Liver (tissue), 9 donors: Measurements from ENCODE around the gene REXO1. TPM values are rescaled to one million over a fixed set of nuclear protein-coding genes. Genes with fewer than 3 reads are reported as not detected.

Experiments used
- DNase-seq: peaks from one replicate; pipeline ENCODE4 v3.0.0-alpha.2; 2017; ENCODE audit warnings: low spot score
- H3K27ac ChIP-seq, 2 donors: one replicate each; pipeline ENCODE4 v1.7.0; 2013; ENCODE audit warnings: inconsistent platforms in 2 of 2, low read length in 2 of 2, control low read depth in 1 of 2, low read depth in 1 of 2, mild to moderate bottlenecking in 1 of 2
- H3K27me3 ChIP-seq, 4 donors: one replicate each; pipeline versions ENCODE4 v1.6.1 to v1.7.0; 2013; ENCODE audit warnings: low read length in 3 of 4, inconsistent platforms in 1 of 4, mild to moderate bottlenecking in 1 of 4, moderate library complexity in 1 of 4; ENCODE audit not compliant: control insufficient read depth in 4 of 4, insufficient read depth in 4 of 4
- H3K36me3 ChIP-seq, 4 donors: one replicate each; pipeline versions ENCODE4 v1.6.1 to v1.7.0; 2013; ENCODE audit warnings: low read length in 3 of 4, mild to moderate bottlenecking in 3 of 4, low read depth in 1 of 4, moderate library complexity in 1 of 4; ENCODE audit not compliant: control insufficient read depth in 4 of 4, insufficient read depth in 3 of 4
- H3K4me1 ChIP-seq, 4 donors: one replicate each; pipeline versions ENCODE4 v1.6.1 to v1.7.0; 2013; ENCODE audit warnings: low read length in 3 of 4, mild to moderate bottlenecking in 3 of 4, moderate library complexity in 1 of 4; ENCODE audit not compliant: control insufficient read depth in 4 of 4, insufficient read depth in 4 of 4
- H3K4me3 ChIP-seq, 3 donors: one replicate each; pipeline versions ENCODE4 v1.6.1 to v1.7.0; 2013; ENCODE audit warnings: low read length in 3 of 3, control low read depth in 1 of 3, low read depth in 1 of 3, mild to moderate bottlenecking in 1 of 3
- H3K9ac ChIP-seq, 2 donors: one replicate each; pipeline ENCODE4 v1.7.0; 2013; ENCODE audit warnings: low read length in 2 of 2, mild to moderate bottlenecking in 2 of 2, moderate library complexity in 2 of 2, control low read depth in 1 of 2, low read depth in 1 of 2
- H3K9me3 ChIP-seq, 4 donors: one replicate each; pipeline versions ENCODE4 v1.6.1 to v1.7.0; 2013; ENCODE audit warnings: low read length in 3 of 4; ENCODE audit not compliant: control insufficient read depth in 4 of 4
- EGR1 ChIP-seq, 2 donors: IDR thresholded peaks; 2 replicates each; pipeline ENCODE4 v1.6.1; 2016 to 2018; ENCODE audit warnings: antibody characterized with exemption in 2 of 2, low read depth in 2 of 2
- FOXA1 ChIP-seq: IDR thresholded peaks from 2 replicates; pipeline ENCODE4 v1.6.1; 2016; ENCODE audit warnings: antibody characterized with exemption
- FOXA2 ChIP-seq: IDR thresholded peaks from 2 replicates; pipeline ENCODE4 v1.6.1; 2016; ENCODE audit warnings: antibody characterized with exemption
- GABPA ChIP-seq, 2 donors: IDR thresholded peaks in 1 of 2; conservative IDR thresholded peaks in 1 of 2; 2 replicates each; pipeline ENCODE4 v1.6.1; 2016; ENCODE audit warnings: antibody characterized with exemption in 2 of 2, mild to moderate bottlenecking in 1 of 2, moderate library complexity in 1 of 2
- HNF4A ChIP-seq, 2 donors: conservative IDR thresholded peaks; 2 replicates each; pipeline ENCODE4 v1.6.1; 2016; ENCODE audit warnings: antibody characterized with exemption in 2 of 2, mild to moderate bottlenecking in 2 of 2
- HNF4G ChIP-seq: IDR thresholded peaks from 2 replicates; pipeline ENCODE4 v1.6.1; 2016; ENCODE audit warnings: antibody characterized with exemption
- JUND ChIP-seq, 2 donors: IDR thresholded peaks; 2 replicates each; pipeline ENCODE4 v1.6.1; 2016; ENCODE audit warnings: antibody characterized with exemption in 2 of 2
- NR2F2 ChIP-seq: IDR thresholded peaks from 2 replicates; pipeline ENCODE4 v1.6.1; 2016; ENCODE audit warnings: antibody characterized with exemption
- RAD21 ChIP-seq, 2 donors: IDR thresholded peaks; 2 replicates each; pipeline ENCODE4 v1.6.1; 2016; ENCODE audit warnings: antibody characterized with exemption in 2 of 2, mild to moderate bottlenecking in 2 of 2
- RXRA ChIP-seq, 2 donors: IDR thresholded peaks; 2 replicates each; pipeline ENCODE4 v1.6.1; 2017 to 2018; ENCODE audit warnings: antibody characterized with exemption in 2 of 2, mild to moderate bottlenecking in 1 of 2
- SP1 ChIP-seq: IDR thresholded peaks from 2 replicates; pipeline ENCODE4 v1.6.1; 2018; ENCODE audit warnings: antibody characterized with exemption, mild to moderate bottlenecking
- TAF1 ChIP-seq: conservative IDR thresholded peaks from 2 replicates; pipeline ENCODE4 v1.6.1; 2016; ENCODE audit warnings: antibody characterized with exemption, mild to moderate bottlenecking
- YY1 ChIP-seq: IDR thresholded peaks from 2 replicates; pipeline ENCODE4 v1.6.1; 2016; ENCODE audit warnings: antibody characterized with exemption, mild to moderate bottlenecking
- WGBS: extraction: QIAGEN DNeasy Blood & Tissue Kit; methylation state at CpG from one replicate; pipeline ENCODE4 v1.1.7; 2013; 5-methylcytosine and 5-hydroxymethylcytosine counted together
- polyA plus RNA-seq, 2 donors: library from polyadenylated mRNA; stranded (reverse) in 1 of 2; unstranded in 1 of 2; fragments of 200-250 nt in 1 of 2; fragments of >200 nt in 1 of 2; fragmentation: Nextera tagmentation in 1 of 2; extraction: Ambion mirVana in 1 of 2; gene quantifications; one replicate each; pipeline versions ENCODE4 v1.2.1 to v1.2.3, GENCODE V29; 2013 to 2015
- total RNA-seq, 2 donors: library from RNA; depleted of rRNA; stranded (reverse); fragments of >200 nt; gene quantifications; one replicate each; pipeline ENCODE4 v1.2.3, GENCODE V29; 2014
- TF ChIP-seq, protein P1 (sequence below): IDR thresholded peaks from 2 replicates; pipeline ENCODE4 v1.6.1; 2016; ENCODE audit warnings: antibody characterized with exemption
- TF ChIP-seq, protein P2 (sequence below): IDR thresholded peaks from 2 replicates; pipeline ENCODE4 v1.6.1; 2016; ENCODE audit warnings: antibody characterized with exemption
- TF ChIP-seq, protein P3 (sequence below): fragments of 150-350 bp; IDR thresholded peaks from 2 replicates; pipeline ENCODE4 v1.5.1; 2017; ENCODE audit warnings: improper control_type of control experiment, low read depth, low read length; ENCODE audit not compliant: missing input control
- TF ChIP-seq, protein P4 (sequence below): IDR thresholded peaks from 2 replicates; pipeline ENCODE4 v1.6.1; 2016; ENCODE audit warnings: antibody characterized with exemption
- TF ChIP-seq, protein P5 (sequence below): IDR thresholded peaks from 2 replicates; pipeline ENCODE4 v1.6.1; 2016; ENCODE audit warnings: antibody characterized with exemption, mild to moderate bottlenecking
- donor health status: healthy.
- donor health status: healthy.
- donor health status: healthy.
- donor health status: healthy.
- donor health status: healthy.

Gene REXO1
- total and polyA plus RNA-seq, 4 donors: 2.0 to 11.5 (median 9.2) TPM

DNA sequence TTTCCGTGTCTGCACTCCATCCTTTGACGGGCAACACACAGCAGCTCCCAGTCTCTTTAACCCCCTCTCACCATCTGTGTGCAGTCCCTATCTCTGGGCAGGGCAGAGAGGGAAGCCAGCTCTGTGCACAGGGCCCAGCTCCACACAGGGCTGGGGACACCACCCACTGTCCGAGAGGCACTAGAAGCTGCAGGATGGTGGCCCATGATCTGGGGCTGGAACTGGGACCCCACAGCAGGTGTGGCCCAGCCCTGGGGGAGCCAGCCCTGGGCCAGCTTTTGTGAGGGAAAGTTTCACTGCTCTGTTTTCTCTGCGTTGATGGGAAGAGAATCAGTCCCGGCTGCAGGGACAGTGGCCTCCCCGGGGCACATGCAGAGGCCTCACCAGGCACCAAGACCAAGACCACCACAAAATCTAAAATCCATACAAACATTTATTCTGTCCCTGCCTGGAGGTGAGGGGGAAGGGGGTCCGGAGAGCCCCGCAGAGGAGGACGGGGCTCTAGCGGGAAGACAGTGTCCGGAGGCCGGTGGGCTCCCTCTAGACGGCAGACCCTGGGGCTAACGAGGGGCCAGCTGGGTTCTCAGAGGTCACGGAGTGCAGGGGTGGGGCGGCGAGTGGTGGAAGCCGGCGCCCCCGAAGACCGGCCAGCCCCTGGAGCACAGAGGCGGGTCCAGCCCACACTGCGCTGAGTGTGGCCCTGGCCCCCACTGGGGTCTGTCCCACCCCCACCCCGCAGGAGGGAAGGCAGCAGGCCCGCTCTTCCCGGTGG is 33.3 kb downstream of the REXO1 start:
- H3K27ac ChIP-seq: no peak overlapping the region
- H3K36me3 ChIP-seq: peaks cover 14 to 44% (median 29%) of the 10 kb centered on the region in 4 donors
- DNase-seq: no peak
- H3K9me3 ChIP-seq: no peaks in the 10 kb centered on the region
- H3K27me3 ChIP-seq: no peaks in the 10 kb centered on the region
- H3K4me3 ChIP-seq: no peak overlapping the region
- H3K9ac ChIP-seq: no peak overlapping the region
- WGBS: 91% methylated on average over 26 of the region's 26 CpGs
- TF ChIP-seq FOXA2 (no peak), GABPA (IDR thresholded peaks at IDR 0.05 in 1 of 2, conservative IDR thresholded peaks at IDR 0.05 in 1 of 2) (no peak), NR2F2 (no peak), HNF4G (no peak)
- TF ChIP-seq, protein P1, sequence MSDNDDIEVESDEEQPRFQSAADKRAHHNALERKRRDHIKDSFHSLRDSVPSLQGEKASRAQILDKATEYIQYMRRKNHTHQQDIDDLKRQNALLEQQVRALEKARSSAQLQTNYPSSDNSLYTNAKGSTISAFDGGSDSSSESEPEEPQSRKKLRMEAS: no peak
- peaks cover 4 to 22% (median 8%) of the 10 kb centered on the region in 4 donors for H3K4me1 ChIP-seq

DNA sequence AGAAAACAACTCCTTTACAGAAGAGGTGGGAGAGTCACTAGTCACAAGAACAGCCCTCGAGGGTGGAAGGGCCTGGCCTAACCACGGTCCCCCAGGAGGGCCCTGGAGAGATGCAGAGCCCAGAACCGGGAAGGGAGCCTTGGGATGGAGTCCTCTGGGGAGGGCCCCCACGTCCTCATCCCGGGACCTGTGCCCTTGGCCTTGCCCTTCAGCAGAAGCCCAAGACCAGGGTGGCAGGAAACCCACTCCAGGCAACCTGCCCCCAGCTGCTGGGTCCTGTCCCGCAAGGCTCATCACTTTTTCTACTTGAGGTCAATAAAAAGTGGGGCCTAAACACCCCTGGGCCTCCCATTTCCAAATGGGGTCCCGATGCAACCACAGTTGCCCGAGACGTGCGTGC is 33.9 kb downstream of the REXO1 start:
- Histone ChIP-seq H3K36me3 (peaks cover 10 to 38% (median 25%) of the 10 kb centered on the region in 4 donors), H3K27ac (no peak overlapping the region), H3K27me3 (no peaks in the 10 kb centered on the region), H3K9me3 (no peaks in the 10 kb centered on the region), H3K4me3 (no peak overlapping the region), H3K9ac (no peak overlapping the region), H3K4me1 (peaks cover 4 to 22% (median 8%) of the 10 kb centered on the region in 4 donors)
- 85% methylated on average over 10 of the region's 10 CpGs for WGBS
- no peak for DNase-seq
- TF ChIP-seq JUND (IDR thresholded peaks at IDR 0.05): no peak
- TF ChIP-seq HNF4G: no peak
- no peak for TF ChIP-seq HNF4A (conservative IDR thresholded peaks at IDR 0.05)
- TF ChIP-seq GABPA (IDR thresholded peaks at IDR 0.05 in 1 of 2, conservative IDR thresholded peaks at IDR 0.05 in 1 of 2): no peak
- no peak for TF ChIP-seq RAD21 (IDR thresholded peaks at IDR 0.05)
- TF ChIP-seq, protein P2, sequence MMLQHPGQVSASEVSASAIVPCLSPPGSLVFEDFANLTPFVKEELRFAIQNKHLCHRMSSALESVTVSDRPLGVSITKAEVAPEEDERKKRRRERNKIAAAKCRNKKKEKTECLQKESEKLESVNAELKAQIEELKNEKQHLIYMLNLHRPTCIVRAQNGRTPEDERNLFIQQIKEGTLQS: no peak
- TF ChIP-seq, protein P3, sequence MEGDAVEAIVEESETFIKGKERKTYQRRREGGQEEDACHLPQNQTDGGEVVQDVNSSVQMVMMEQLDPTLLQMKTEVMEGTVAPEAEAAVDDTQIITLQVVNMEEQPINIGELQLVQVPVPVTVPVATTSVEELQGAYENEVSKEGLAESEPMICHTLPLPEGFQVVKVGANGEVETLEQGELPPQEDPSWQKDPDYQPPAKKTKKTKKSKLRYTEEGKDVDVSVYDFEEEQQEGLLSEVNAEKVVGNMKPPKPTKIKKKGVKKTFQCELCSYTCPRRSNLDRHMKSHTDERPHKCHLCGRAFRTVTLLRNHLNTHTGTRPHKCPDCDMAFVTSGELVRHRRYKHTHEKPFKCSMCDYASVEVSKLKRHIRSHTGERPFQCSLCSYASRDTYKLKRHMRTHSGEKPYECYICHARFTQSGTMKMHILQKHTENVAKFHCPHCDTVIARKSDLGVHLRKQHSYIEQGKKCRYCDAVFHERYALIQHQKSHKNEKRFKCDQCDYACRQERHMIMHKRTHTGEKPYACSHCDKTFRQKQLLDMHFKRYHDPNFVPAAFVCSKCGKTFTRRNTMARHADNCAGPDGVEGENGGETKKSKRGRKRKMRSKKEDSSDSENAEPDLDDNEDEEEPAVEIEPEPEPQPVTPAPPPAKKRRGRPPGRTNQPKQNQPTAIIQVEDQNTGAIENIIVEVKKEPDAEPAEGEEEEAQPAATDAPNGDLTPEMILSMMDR: no peak
- TF ChIP-seq SP1: no peak
- no peak for TF ChIP-seq TAF1
- TF ChIP-seq NR2F2: no peak
- TF ChIP-seq YY1: no peak
- TF ChIP-seq, protein P4, sequence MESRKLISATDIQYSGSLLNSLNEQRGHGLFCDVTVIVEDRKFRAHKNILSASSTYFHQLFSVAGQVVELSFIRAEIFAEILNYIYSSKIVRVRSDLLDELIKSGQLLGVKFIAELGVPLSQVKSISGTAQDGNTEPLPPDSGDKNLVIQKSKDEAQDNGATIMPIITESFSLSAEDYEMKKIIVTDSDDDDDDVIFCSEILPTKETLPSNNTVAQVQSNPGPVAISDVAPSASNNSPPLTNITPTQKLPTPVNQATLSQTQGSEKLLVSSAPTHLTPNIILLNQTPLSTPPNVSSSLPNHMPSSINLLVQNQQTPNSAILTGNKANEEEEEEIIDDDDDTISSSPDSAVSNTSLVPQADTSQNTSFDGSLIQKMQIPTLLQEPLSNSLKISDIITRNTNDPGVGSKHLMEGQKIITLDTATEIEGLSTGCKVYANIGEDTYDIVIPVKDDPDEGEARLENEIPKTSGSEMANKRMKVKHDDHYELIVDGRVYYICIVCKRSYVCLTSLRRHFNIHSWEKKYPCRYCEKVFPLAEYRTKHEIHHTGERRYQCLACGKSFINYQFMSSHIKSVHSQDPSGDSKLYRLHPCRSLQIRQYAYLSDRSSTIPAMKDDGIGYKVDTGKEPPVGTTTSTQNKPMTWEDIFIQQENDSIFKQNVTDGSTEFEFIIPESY: no peak
- TF ChIP-seq RXRA (IDR thresholded peaks at IDR 0.05): no peak
- TF ChIP-seq FOXA2: no peak
- TF ChIP-seq, protein P5, sequence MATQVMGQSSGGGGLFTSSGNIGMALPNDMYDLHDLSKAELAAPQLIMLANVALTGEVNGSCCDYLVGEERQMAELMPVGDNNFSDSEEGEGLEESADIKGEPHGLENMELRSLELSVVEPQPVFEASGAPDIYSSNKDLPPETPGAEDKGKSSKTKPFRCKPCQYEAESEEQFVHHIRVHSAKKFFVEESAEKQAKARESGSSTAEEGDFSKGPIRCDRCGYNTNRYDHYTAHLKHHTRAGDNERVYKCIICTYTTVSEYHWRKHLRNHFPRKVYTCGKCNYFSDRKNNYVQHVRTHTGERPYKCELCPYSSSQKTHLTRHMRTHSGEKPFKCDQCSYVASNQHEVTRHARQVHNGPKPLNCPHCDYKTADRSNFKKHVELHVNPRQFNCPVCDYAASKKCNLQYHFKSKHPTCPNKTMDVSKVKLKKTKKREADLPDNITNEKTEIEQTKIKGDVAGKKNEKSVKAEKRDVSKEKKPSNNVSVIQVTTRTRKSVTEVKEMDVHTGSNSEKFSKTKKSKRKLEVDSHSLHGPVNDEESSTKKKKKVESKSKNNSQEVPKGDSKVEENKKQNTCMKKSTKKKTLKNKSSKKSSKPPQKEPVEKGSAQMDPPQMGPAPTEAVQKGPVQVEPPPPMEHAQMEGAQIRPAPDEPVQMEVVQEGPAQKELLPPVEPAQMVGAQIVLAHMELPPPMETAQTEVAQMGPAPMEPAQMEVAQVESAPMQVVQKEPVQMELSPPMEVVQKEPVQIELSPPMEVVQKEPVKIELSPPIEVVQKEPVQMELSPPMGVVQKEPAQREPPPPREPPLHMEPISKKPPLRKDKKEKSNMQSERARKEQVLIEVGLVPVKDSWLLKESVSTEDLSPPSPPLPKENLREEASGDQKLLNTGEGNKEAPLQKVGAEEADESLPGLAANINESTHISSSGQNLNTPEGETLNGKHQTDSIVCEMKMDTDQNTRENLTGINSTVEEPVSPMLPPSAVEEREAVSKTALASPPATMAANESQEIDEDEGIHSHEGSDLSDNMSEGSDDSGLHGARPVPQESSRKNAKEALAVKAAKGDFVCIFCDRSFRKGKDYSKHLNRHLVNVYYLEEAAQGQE: no peak
- TF ChIP-seq, protein P1: no peak
- no peak for TF ChIP-seq EGR1 (IDR thresholded peaks at IDR 0.05; ENCODE audit: low read depth in 2 of 2)
- TF ChIP-seq FOXA1: no peak
